ENCODE results near the gene IFI44. TPM values are rescaled to one million over a fixed set of nuclear protein-coding genes. Genes with fewer than 3 reads are reported as not detected.

IFI44 gene
- total RNA-seq, 2 donors from 2014 or later: 34.9 to 43.5 TPM

- Histone ChIP-seq H3K27ac (no peak overlapping the region), H3K4me3 (no peak overlapping the region), H3K27me3 (replicated peaks; ENCODE audit: insufficient read depth) (no peaks in the 10 kb centered on the region), H3K4me1 (ENCODE audit: control insufficient read depth in 1 of 2, low read depth in 2 of 2) (no peaks in the 10 kb centered on the region), H3K9me3 (no peaks in the 10 kb centered on the region), H3K36me3 (no peaks in the 10 kb centered on the region)
- DNase-seq (ENCODE audit: low spot score): no peak
- no peak for ATAC-seq (ENCODE audit: insufficient number of reproducible peaks, low FRiP score, low read depth)
- TF ChIP-seq, protein P1, sequence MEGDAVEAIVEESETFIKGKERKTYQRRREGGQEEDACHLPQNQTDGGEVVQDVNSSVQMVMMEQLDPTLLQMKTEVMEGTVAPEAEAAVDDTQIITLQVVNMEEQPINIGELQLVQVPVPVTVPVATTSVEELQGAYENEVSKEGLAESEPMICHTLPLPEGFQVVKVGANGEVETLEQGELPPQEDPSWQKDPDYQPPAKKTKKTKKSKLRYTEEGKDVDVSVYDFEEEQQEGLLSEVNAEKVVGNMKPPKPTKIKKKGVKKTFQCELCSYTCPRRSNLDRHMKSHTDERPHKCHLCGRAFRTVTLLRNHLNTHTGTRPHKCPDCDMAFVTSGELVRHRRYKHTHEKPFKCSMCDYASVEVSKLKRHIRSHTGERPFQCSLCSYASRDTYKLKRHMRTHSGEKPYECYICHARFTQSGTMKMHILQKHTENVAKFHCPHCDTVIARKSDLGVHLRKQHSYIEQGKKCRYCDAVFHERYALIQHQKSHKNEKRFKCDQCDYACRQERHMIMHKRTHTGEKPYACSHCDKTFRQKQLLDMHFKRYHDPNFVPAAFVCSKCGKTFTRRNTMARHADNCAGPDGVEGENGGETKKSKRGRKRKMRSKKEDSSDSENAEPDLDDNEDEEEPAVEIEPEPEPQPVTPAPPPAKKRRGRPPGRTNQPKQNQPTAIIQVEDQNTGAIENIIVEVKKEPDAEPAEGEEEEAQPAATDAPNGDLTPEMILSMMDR (IDR thresholded peaks at IDR 0.05): no peak
Measured at GRCh38 chr1:78672428-78672827, 22.8 kb downstream of the IFI44 start.

GRCh38 chr1:78673120-78673519 is 23.5 kb downstream of the IFI44 start:
- H3K4me1 ChIP-seq (ENCODE audit: control insufficient read depth in 1 of 2, low read depth in 2 of 2): no peaks in the 10 kb centered on the region
- no peak for ATAC-seq (ENCODE audit: insufficient number of reproducible peaks, low FRiP score, low read depth)
- H3K27me3 ChIP-seq (replicated peaks; ENCODE audit: insufficient read depth): no peaks in the 10 kb centered on the region
- H3K27ac ChIP-seq: no peak overlapping the region
- no peaks in the 10 kb centered on the region for H3K36me3 ChIP-seq
- TF ChIP-seq, protein P1 (IDR thresholded peaks at IDR 0.05): no peak
- H3K4me3 ChIP-seq: no peak overlapping the region
- no peak for DNase-seq (ENCODE audit: low spot score)
- no peaks in the 10 kb centered on the region for H3K9me3 ChIP-seq

GRCh38 chr1:78676347-78676982 is 26.8 kb downstream of the IFI44 start:
- no peaks in the 10 kb centered on the region for H3K4me1 ChIP-seq (ENCODE audit: control insufficient read depth in 1 of 2, low read depth in 2 of 2)
- TF ChIP-seq, protein P1 (IDR thresholded peaks at IDR 0.05): peak; percentile 77
- H3K4me3 ChIP-seq: no peak overlapping the region
- no peaks in the 10 kb centered on the region for H3K27me3 ChIP-seq (replicated peaks; ENCODE audit: insufficient read depth)
- no peaks in the 10 kb centered on the region for H3K36me3 ChIP-seq
- DNase-seq (ENCODE audit: low spot score): peak; percentile 13
- H3K9me3 ChIP-seq: no peaks in the 10 kb centered on the region
- H3K27ac ChIP-seq: no peak overlapping the region
- peak; percentile 71 for ATAC-seq (ENCODE audit: insufficient number of reproducible peaks, low FRiP score, low read depth)

- Histone ChIP-seq H3K4me3 (no peak overlapping the region), H3K27ac (no peak overlapping the region), H3K27me3 (replicated peaks; ENCODE audit: insufficient read depth) (no peaks in the 10 kb centered on the region), H3K4me1 (ENCODE audit: control insufficient read depth in 1 of 2, low read depth in 2 of 2) (no peaks in the 10 kb centered on the region), H3K36me3 (no peaks in the 10 kb centered on the region), H3K9me3 (no peaks in the 10 kb centered on the region)
- ATAC-seq (ENCODE audit: insufficient number of reproducible peaks, low FRiP score, low read depth) (no peak), DNase-seq (ENCODE audit: low spot score) (no peak)
- TF ChIP-seq, protein P1 (IDR thresholded peaks at IDR 0.05): no peak
Measured at GRCh38 chr1:78676993-78677392, 27.4 kb downstream of the IFI44 start.

- Histone ChIP-seq H3K36me3 (no peaks in the 10 kb centered on the region), H3K27me3 (replicated peaks; ENCODE audit: insufficient read depth) (no peaks in the 10 kb centered on the region), H3K4me1 (ENCODE audit: control insufficient read depth in 1 of 2, low read depth in 2 of 2) (no peaks in the 10 kb centered on the region), H3K9me3 (no peaks in the 10 kb centered on the region), H3K27ac (no peak overlapping the region), H3K4me3 (no peak overlapping the region)
- TF ChIP-seq, protein P1 (IDR thresholded peaks at IDR 0.05): no peak
- no peak for ATAC-seq (ENCODE audit: insufficient number of reproducible peaks, low FRiP score, low read depth)
- DNase-seq (ENCODE audit: low spot score): no peak
Measured at GRCh38 chr1:78677788-78678187, 28.2 kb downstream of the IFI44 start.

Data from thoracic aorta (tissue), 2 donors.